ENCODE data around the gene PRKAR1B. TPM values are rescaled to one million over a fixed set of nuclear protein-coding genes. Genes with fewer than 3 reads are reported as not detected.

PRKAR1B gene
- total RNA-seq, 1 donor from 2014 or later = 14.2 TPM

GRCh38 chr7:631964-632830 is 94.9 kb downstream of the PRKAR1B start:
- Histone ChIP-seq H3K4me1 (no peaks in the 10 kb centered on the region), H3K4me3 (no peak overlapping the region), H3K9me3 (replicated peaks) (no peaks in the 10 kb centered on the region), H3K36me3 (no peaks in the 10 kb centered on the region), H3K27me3 (ENCODE audit: low read depth) (no peaks in the 10 kb centered on the region), H3K27ac (replicated peaks) (no peak overlapping the region)
- intact Hi-C loops (cut with micrococcal nuclease) = no loop called here
- TF ChIP-seq CTCF (IDR thresholded peaks at IDR 0.05; ENCODE audit: borderline replicate concordance) = no peak
- no peak for DNase-seq

GRCh38 chr7:631291-631711 is 95.8 kb downstream of the PRKAR1B start:
- no peak for DNase-seq
- no peaks in the 10 kb centered on the region for H3K36me3 ChIP-seq
- H3K4me3 ChIP-seq = no peak overlapping the region
- H3K27me3 ChIP-seq (ENCODE audit: low read depth) = no peaks in the 10 kb centered on the region
- intact Hi-C loops (cut with micrococcal nuclease) = no loop called here
- H3K27ac ChIP-seq (replicated peaks) = no peak overlapping the region
- no peaks in the 10 kb centered on the region for H3K4me1 ChIP-seq
- peaks cover 8% of the 10 kb centered on the region for H3K9me3 ChIP-seq (replicated peaks)
- TF ChIP-seq CTCF (IDR thresholded peaks at IDR 0.05; ENCODE audit: borderline replicate concordance) = no peak

- intact Hi-C loops (cut with micrococcal nuclease) = no loop called here
- Histone ChIP-seq H3K27ac (replicated peaks) (no peak overlapping the region), H3K36me3 (no peaks in the 10 kb centered on the region), H3K4me1 (no peaks in the 10 kb centered on the region), H3K9me3 (replicated peaks) (peaks cover 16% of the 10 kb centered on the region), H3K4me3 (no peak overlapping the region), H3K27me3 (ENCODE audit: low read depth) (no peaks in the 10 kb centered on the region)
- DNase-seq = no peak
- TF ChIP-seq CTCF (IDR thresholded peaks at IDR 0.05; ENCODE audit: borderline replicate concordance) = no peak
These were observed 96.5 kb downstream of the PRKAR1B start for GRCh38 chr7:630539-630938.

- intact Hi-C loops (cut with micrococcal nuclease) = no loop called here
These were observed 97.0 kb downstream of the PRKAR1B start for GRCh38 chr7:630111-630511.

GRCh38 chr7:628826-629225 is 98.3 kb downstream of the PRKAR1B start:
- no peak for TF ChIP-seq CTCF (IDR thresholded peaks at IDR 0.05; ENCODE audit: borderline replicate concordance)
- peaks cover 29% of the 10 kb centered on the region for H3K9me3 ChIP-seq (replicated peaks)
- intact Hi-C loops (cut with micrococcal nuclease) = no loop called here

More at GRCh38 chr7:630111-630511, 97.0 kb downstream of the PRKAR1B start:
- Histone ChIP-seq H3K9me3 (replicated peaks) (peaks cover 20% of the 10 kb centered on the region), H3K36me3 (no peaks in the 10 kb centered on the region), H3K4me1 (no peaks in the 10 kb centered on the region), H3K27me3 (ENCODE audit: low read depth) (no peaks in the 10 kb centered on the region), H3K4me3 (no peak overlapping the region), H3K27ac (replicated peaks) (no peak overlapping the region)
- no peak for DNase-seq
- no peak for TF ChIP-seq CTCF (IDR thresholded peaks at IDR 0.05; ENCODE audit: borderline replicate concordance)

More at GRCh38 chr7:628826-629225, 98.3 kb downstream of the PRKAR1B start:
- Histone ChIP-seq H3K36me3 (no peaks in the 10 kb centered on the region), H3K4me3 (no peak overlapping the region), H3K27ac (replicated peaks) (no peak overlapping the region), H3K27me3 (ENCODE audit: low read depth) (no peaks in the 10 kb centered on the region), H3K4me1 (no peaks in the 10 kb centered on the region)
- no peak for DNase-seq

Measured in left ventricle myocardium inferior (tissue), 1 donor.